SK-N-SH treated with all-trans-retinoic acid at 6 μM for 48 hours (cell line): ENCODE results near the gene RFPL2.

Source experiments
- ATAC-seq: fragments of 200-7000 bp; cut with Tn5 transposase; 3 replicates; pipeline ENCODE4 v1.9.1; 2020; ENCODE audit warnings: mild to moderate bottlenecking, moderate library complexity
- ARNTL ChIP-seq: fragments of 450-650 bp; formaldehyde crosslinking; IDR thresholded peaks from 2 replicates; pipeline ENCODE4 v1.5.0; 2020; ENCODE audit warnings: low read depth, mild to moderate bottlenecking, moderate library complexity, borderline replicate concordance
- BACH2 ChIP-seq: fragments of 250-450 bp; sonication (Bioruptor Pico); IDR thresholded peaks from 2 replicates; pipeline ENCODE4 v1.9.0; 2021; ENCODE audit warnings: mild to moderate bottlenecking, borderline replicate concordance
- CSDC2 ChIP-seq: fragments of 250-450 bp; sonication (Bioruptor Pico); IDR thresholded peaks from 2 replicates; pipeline ENCODE4 v1.5.0; 2020; ENCODE audit warnings: mild to moderate bottlenecking, moderate library complexity
- CSRNP3 ChIP-seq: fragments of 250-450 bp; sonication (Bioruptor Pico); IDR thresholded peaks from 2 replicates; pipeline ENCODE4 v1.5.1; 2021; ENCODE audit warnings: mild to moderate bottlenecking, moderate library complexity
- ESRRG ChIP-seq: fragments of 250-450 bp; sonication (Bioruptor Pico); IDR thresholded peaks from 2 replicates; pipeline ENCODE4 v1.6.1; 2021; ENCODE audit warnings: mild to moderate bottlenecking
- GLIS3 ChIP-seq: fragments of 250-450 bp; sonication (Bioruptor Pico); IDR thresholded peaks from 2 replicates; pipeline ENCODE4 v1.5.0; 2020; ENCODE audit warnings: mild to moderate bottlenecking, moderate library complexity
- ISL1 ChIP-seq: fragments of 250-450 bp; sonication (Bioruptor Pico); IDR thresholded peaks from 2 replicates; pipeline ENCODE4 v2.1.2; 2022; ENCODE audit warnings: mild to moderate bottlenecking, moderate library complexity
- OSR1 ChIP-seq: fragments of 250-450 bp; sonication (Bioruptor Pico); IDR thresholded peaks from 2 replicates; pipeline ENCODE4 v1.8.0; 2022; ENCODE audit warnings: moderate library complexity, mild to moderate bottlenecking, inconsistent platforms
- PATZ1 ChIP-seq: fragments of 250-450 bp; sonication (Bioruptor Pico); IDR thresholded peaks from 2 replicates; pipeline ENCODE4 v1.8.0; 2020; ENCODE audit warnings: mild to moderate bottlenecking, moderate library complexity, borderline replicate concordance
- PPARA ChIP-seq: fragments of 250-450 bp; sonication (Bioruptor Pico); IDR thresholded peaks from 2 replicates; pipeline ENCODE4 v1.5.0; 2020; ENCODE audit warnings: mild to moderate bottlenecking, borderline replicate concordance
- RARB ChIP-seq: fragments of 250-450 bp; sonication (Bioruptor Pico); IDR thresholded peaks from 2 replicates; pipeline ENCODE4 v1.8.0; 2021; ENCODE audit warnings: mild to moderate bottlenecking, moderate library complexity
- TCF4 ChIP-seq: fragments of 250-450 bp; sonication (Bioruptor Pico); IDR thresholded peaks from 2 replicates; pipeline ENCODE4 v1.8.0; 2021; ENCODE audit warnings: mild to moderate bottlenecking, moderate library complexity, borderline replicate concordance
- TSHZ2 ChIP-seq: fragments of 250-450 bp; sonication (Bioruptor Pico); IDR thresholded peaks from 2 replicates; pipeline ENCODE4 v1.5.0; 2020; ENCODE audit warnings: mild to moderate bottlenecking, moderate library complexity
- ZC3H10 ChIP-seq: fragments of 250-450 bp; sonication (Bioruptor Pico); IDR thresholded peaks from 2 replicates; pipeline ENCODE4 v1.5.1; 2021; ENCODE audit warnings: mild to moderate bottlenecking, moderate library complexity
- ZFP3 ChIP-seq: fragments of 250-450 bp; sonication (Bioruptor Pico); IDR thresholded peaks from 2 replicates; pipeline ENCODE4 v1.5.0; 2020; ENCODE audit warnings: mild to moderate bottlenecking, moderate library complexity
- ZFP30 ChIP-seq: fragments of 450-650 bp; formaldehyde crosslinking; IDR thresholded peaks from 2 replicates; pipeline ENCODE4 v1.5.0; 2022; ENCODE audit warnings: mild to moderate bottlenecking, moderate library complexity
- ZNF565 ChIP-seq: fragments of 450-650 bp; formaldehyde crosslinking; conservative IDR thresholded peaks from 2 replicates; pipeline ENCODE4 v1.5.0; 2020; ENCODE audit warnings: low read depth, mild to moderate bottlenecking, moderate library complexity
- ZNF70 ChIP-seq: fragments of 450-650 bp; formaldehyde crosslinking; IDR thresholded peaks from 2 replicates; pipeline ENCODE4 v1.5.0; 2020; ENCODE audit warnings: mild to moderate bottlenecking, moderate library complexity
- ZNF8 ChIP-seq: fragments of 450-650 bp; formaldehyde crosslinking; IDR thresholded peaks from 2 replicates; pipeline ENCODE4 v1.5.0; 2020; ENCODE audit warnings: mild to moderate bottlenecking, moderate library complexity
- TF ChIP-seq, protein P1 (sequence below): fragments of 250-450 bp; sonication (Bioruptor Pico); IDR thresholded peaks from 2 replicates; pipeline ENCODE4 v1.8.0; 2021; ENCODE audit warnings: low read depth, mild to moderate bottlenecking, moderate library complexity, borderline replicate concordance

The RFPL2 gene

GRCh38 chr22:32208681-32209080 is 3.8 kb upstream of the RFPL2 start:
- ATAC-seq = no peak
- TF ChIP-seq CSRNP3 (CRISPR knock-in tag) = no peak
- no peak for TF ChIP-seq BACH2 (CRISPR knock-in tag)
- no peak for TF ChIP-seq ZFP3 (CRISPR knock-in tag)
- TF ChIP-seq TCF4 (CRISPR knock-in tag) = no peak
- TF ChIP-seq ISL1 (CRISPR knock-in tag) = no peak
- TF ChIP-seq ZNF8 (CRISPR knock-in tag) = no peak
- TF ChIP-seq CSDC2 (CRISPR knock-in tag) = no peak
- no peak for TF ChIP-seq ESRRG
- TF ChIP-seq, protein P1, sequence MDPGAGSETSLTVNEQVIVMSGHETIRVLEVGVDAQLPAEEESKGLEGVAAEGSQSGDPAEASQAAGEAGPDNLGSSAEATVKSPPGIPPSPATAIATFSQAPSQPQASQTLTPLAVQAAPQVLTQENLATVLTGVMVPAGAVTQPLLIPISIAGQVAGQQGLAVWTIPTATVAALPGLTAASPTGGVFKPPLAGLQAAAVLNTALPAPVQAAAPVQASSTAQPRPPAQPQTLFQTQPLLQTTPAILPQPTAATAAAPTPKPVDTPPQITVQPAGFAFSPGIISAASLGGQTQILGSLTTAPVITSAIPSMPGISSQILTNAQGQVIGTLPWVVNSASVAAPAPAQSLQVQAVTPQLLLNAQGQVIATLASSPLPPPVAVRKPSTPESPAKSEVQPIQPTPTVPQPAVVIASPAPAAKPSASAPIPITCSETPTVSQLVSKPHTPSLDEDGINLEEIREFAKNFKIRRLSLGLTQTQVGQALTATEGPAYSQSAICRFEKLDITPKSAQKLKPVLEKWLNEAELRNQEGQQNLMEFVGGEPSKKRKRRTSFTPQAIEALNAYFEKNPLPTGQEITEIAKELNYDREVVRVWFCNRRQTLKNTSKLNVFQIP (CRISPR knock-in tag) = no peak
- no peak for TF ChIP-seq ARNTL (CRISPR knock-in tag)
- TF ChIP-seq PPARA (CRISPR knock-in tag) = no peak
- no peak for TF ChIP-seq RARB (CRISPR knock-in tag)

DNA sequence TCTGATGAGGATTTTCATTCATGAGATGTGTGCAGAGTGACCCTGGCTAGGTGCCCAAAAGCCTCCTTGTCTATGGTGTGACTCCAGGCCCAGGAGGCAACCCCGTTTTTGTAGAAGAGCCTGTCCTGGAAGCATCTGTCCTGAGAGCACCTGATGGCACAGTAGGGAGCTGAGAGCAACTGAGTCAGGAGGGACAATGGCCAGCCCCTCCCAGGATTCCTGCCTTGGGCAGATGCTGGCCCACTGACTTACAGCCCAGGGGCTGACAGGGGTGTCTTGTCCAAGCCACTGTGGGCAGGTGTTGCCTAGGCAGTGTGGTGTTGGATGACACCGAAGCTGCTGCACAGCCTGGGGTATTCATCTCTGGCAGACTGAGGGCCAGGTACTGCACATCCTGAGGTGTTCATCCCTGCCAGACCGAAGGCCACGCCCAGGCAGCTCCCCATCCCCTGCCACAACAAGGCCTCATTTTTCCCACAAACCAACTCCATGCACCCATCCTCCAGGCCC is 3.2 kb upstream of the RFPL2 start:
- ATAC-seq = no peak
- no peak for TF ChIP-seq TSHZ2 (CRISPR knock-in tag)
- TF ChIP-seq ZFP30 = no peak
- TF ChIP-seq BACH2 (CRISPR knock-in tag) = no peak
- TF ChIP-seq ZNF8 (CRISPR knock-in tag) = no peak
- TF ChIP-seq PATZ1 (CRISPR knock-in tag) = no peak
- no peak for TF ChIP-seq CSRNP3 (CRISPR knock-in tag)
- no peak for TF ChIP-seq ZNF565 (CRISPR knock-in tag)
- TF ChIP-seq, protein P1 (CRISPR knock-in tag) = no peak
- no peak for TF ChIP-seq ZC3H10 (CRISPR knock-in tag)
- TF ChIP-seq PPARA (CRISPR knock-in tag) = no peak
- no peak for TF ChIP-seq OSR1 (CRISPR knock-in tag)
- no peak for TF ChIP-seq ZFP3 (CRISPR knock-in tag)
- TF ChIP-seq ISL1 (CRISPR knock-in tag) = no peak
- no peak for TF ChIP-seq ZNF70 (CRISPR knock-in tag)
- TF ChIP-seq ARNTL (CRISPR knock-in tag) = no peak
- TF ChIP-seq GLIS3 (CRISPR knock-in tag) = no peak
- no peak for TF ChIP-seq ESRRG
- TF ChIP-seq TCF4 (CRISPR knock-in tag) = no peak
